Activated CD4-positive, CD25-positive, alpha-beta regulatory T cell treated with anti-CD3 and anti-CD28 coated beads, Interleukin-2, amount 50 U/mL, for 24 hours (primary cell): ENCODE data around the gene NFE2.
"Not testable (repeated sequence)": the region's sequence is repeated elsewhere in the genome, so short reads cannot be mapped to it uniquely, and the experiment has no call there.

Experiments used
- ATAC-seq, 2 donors: fragments of 150-1000 bp; cut with Tn5 transposase; one replicate each; pipeline ENCODE4 v1.10.0; 2021; ENCODE audit warnings: mild to moderate bottlenecking in 1 of 2, moderate library complexity in 1 of 2

The NFE2 gene

DNA sequence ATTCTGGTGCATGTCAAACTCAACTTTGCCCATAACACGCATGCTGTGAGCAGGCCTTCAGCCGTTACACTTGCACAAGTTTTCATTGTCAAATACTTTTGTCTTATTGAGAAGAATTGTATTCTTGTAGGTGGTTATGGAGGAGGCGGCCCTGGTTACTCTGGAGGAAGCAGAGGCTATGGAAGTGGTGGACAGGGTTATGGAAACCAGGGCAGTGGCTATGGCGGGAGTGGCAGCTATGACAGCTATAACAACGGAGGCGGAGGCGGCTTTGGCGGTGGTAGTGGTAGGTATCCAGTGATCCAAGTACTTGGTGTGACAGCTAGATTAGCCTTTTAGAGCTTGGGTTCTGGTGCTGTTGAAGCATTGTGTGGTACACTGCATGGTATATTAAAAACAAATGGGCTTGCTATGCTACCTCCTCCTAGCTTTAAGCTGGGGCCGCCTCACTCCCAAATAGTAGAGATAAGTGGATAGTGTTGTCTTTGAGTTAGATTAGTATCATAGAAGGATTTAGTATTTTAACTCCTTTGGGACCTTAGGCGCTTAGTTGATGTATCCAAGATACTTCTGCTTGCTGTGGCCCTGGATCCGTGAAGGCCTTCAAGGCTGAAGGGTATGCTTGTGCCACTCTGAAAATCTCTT lies 17.7 kb downstream of the NFE2 start:
- no peak for ATAC-seq

- not testable (repeated sequence) for ATAC-seq
These were observed 19.1 kb downstream of the NFE2 start for GRCh38 chr12:54281694-54282093.

GRCh38 chr12:54281261-54281638 lies 19.6 kb downstream of the NFE2 start:
- ATAC-seq, result not testable (repeated sequence)

- ATAC-seq, result peak; percentile 83 to 86
These were observed 20.2 kb downstream of the NFE2 start, which contains the start of gene HNRNPA1 for GRCh38 chr12:54280468-54281260. Gene HNRNPA1 (plus strand): TSS chr12:54280726. CDS start chr12:54280808, 82 bp downstream.

- ATAC-seq, result peak; percentile 74 to 76
These were observed 21.0 kb downstream of the NFE2 start, which contains the start of gene CBX5 for GRCh38 chr12:54279632-54280467. Gene CBX5 (minus strand): TSS chr12:54280122. CDS start chr12:54257650, 22,472 bp downstream.

DNA sequence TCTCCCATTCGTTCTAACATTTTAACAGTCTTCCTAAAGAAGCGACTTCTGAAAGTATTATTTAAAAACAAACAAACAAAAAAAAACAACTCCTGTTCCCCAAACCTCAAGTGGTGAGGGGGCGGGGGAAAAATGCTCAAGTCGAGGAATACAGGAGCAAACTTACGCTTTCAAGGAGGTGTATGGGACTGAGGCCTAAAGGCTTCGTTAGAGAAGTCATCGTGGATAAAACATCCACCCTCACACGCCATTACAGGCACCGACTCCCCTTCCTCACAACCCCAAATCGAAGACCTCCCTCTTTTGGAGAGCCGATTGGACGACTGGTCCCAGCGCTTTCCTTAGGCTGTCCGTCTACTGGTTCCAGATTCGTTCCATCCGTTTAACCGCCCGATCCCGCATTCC lies 21.6 kb downstream of the NFE2 start:
- no peak for ATAC-seq

DNA sequence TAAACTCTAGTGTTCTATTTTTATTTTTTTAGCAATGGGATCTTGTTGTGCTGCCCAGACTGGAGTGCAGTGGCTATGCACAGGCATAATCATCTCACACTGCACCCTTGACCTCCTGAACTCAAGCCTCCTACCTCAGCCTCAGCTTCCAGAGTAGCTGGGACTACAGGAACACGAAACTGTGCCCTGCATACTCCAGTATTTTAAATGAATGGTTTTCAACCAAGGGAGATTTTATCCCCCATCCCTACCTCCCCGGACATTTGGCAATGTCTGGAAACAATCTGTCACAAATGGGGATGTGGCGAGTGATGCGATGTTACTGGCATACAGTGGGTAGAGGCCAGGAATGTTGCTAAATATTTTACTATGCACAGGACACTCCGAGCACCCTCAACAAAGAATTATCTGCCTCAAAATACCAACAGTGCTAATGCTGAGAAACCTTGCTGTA lies 23.0 kb downstream of the NFE2 start:
- no peak for ATAC-seq

DNA sequence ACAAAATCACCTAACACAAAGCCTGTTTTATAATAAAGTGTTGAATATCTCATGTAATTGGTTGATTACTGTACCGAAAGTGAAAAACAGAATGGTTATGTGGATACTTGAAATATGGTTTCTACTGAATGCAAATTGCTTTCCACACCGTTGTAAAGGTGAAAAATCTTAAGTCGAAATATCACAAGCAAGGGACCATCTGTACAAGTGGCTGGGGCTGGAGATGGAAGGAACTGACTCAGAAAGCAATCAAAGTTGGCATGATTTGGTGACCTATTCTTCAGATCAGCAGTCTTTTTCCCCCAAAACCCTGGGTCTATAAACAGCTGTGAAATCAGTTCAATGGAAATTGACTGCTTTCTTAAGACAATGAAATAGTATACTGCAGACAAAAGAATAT lies 24.4 kb downstream of the NFE2 start:
- no peak for ATAC-seq

- ATAC-seq, result no peak
These were observed 26.8 kb downstream of the NFE2 start for GRCh38 chr12:54273981-54274380.

DNA sequence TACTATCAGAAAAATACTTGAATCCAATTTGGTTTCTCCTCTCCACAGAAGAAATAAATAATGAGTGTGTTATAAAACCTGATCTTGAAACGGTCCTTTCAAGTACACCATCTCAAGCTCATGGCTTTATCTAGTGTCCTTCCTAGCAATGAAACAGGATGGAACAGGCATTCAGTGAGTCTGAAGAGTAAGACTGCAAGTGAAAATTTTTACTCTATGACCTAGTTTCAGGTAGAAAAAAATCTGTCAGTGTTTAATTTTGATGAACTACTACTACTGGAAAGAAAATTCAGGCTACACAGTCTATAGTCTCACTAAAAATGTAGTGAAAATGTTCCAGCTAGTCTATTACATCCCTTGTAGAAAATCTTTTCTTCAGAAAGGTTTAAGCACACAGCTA lies 28.6 kb downstream of the NFE2 start:
- ATAC-seq, result peak; percentile 44 to 69

DNA sequence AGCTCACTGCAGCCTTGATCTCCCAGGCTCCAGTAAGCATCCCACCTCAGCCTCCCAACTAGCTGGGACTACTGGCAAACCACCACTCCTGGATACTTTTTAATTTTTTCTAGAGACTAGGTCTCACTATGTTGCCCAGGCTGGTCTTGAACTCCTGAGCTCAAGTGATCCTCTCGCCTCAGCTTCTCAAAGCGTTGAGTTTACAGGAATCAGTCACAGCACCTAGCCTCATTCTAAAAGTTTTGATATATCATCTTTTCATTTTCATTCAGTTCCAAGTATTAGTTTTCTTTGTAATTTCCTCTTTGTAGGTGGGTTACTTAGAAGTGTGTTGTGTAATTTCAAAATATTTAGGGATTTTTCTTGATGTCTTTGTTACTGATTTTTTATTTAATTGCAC lies 30.5 kb downstream of the NFE2 start:
- ATAC-seq, result peak; percentile 73 to 76

- ATAC-seq, result no peak
These were observed 34.0 kb downstream of the NFE2 start for GRCh38 chr12:54266852-54267251.

- no peak for ATAC-seq
These were observed 35.4 kb downstream of the NFE2 start for GRCh38 chr12:54265364-54265812.

GRCh38 chr12:54262403-54262925 lies 38.4 kb downstream of the NFE2 start:
- ATAC-seq, result no peak

DNA sequence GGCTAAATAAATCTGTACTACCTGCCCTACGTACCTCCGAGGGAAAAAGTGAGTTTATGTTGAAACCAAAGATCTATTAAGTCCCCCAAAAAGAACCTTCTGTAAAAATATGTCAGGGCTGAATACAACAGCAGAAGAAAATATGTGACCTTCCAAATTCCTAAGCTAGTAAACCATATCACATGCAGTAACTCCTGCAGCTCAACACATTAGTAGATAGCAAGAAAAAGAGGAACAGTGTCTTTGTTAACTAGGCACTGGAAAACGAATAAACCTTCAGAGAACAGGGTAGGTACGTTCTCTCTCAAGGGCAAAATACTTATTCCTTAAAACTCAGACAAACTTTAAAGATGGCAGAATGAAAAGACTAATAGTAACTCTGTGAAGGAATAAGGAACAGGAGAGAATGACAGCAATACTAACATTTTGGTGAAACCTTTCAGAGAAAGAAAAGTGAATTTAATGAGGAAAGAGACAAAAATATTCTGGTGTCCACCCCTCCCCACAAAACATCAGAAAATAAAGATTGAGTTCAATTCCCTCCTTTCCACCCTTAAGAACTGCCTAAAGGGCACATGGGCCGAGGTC lies 38.9 kb downstream of the NFE2 start:
- no peak for ATAC-seq

DNA sequence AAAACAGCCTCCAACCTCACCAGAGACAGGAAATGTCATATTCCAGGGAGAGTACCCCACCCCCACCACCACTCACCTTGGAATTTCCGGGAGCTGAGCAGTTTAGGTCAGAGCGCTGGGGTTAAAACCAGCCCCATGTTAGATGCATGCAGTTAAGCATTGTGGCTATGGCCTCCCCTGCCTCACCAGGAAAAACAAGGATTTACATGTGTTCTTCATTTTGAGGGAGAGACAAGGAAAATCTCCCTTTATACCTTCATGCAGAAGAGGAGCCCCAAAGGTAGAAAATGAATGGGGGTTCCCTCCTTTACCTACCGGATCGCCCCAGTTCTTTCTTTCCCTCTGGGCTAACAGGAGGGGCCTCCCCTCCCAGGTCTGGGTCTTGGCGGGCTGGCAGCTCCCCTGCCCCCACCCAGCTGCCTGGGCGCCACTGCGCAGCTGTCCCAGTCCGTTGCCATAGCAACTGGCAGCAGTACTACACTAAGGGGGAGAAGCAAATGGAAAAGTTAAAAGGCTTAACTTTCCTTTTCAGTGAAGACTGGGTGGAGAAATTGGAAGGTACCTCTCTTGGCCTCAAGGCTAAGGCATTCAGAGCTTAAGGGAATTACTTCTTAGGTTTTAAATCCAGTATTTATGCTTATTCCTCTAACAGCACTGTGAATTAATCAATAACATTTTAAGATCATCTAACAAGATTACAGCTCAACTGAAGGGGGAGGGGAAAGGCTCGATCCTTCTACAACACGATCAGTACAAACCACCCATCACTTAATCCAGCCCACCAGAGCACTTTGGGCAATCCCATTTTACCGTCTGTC lies 41.4 kb downstream of the NFE2 start:
- peak; percentile 83 to 85 for ATAC-seq

DNA sequence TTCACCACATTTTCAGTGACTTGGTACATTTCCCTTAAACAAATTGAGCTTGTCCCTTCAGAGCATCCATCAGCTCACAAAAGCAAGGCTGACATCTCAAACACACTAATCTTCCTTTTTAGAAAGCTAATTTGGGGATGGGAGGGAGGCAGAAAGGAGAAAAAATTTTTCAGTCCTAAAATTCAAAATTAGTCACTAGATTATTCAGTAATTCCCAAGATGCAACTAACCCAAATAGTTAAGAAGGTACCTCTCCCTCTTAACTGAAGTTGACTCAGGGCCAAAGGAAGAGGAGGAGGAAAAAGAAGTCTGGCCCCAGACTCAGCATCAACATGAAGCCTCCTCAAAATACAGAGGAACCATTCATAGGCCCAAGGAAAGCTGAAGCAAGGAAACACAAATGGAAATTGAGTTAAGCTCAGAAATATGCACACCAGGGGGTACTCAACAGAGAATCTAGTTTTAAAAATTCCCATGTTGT lies 42.6 kb downstream of the NFE2 start:
- no peak for ATAC-seq

- ATAC-seq, result no peak
These were observed 43.5 kb downstream of the NFE2 start for GRCh38 chr12:54257332-54257731.

GRCh38 chr12:54253240-54253639 lies 47.6 kb downstream of the NFE2 start:
- no peak for ATAC-seq

- ATAC-seq, result peak in 1 of 2 donors; percentile 65
These were observed 49.0 kb downstream of the NFE2 start for GRCh38 chr12:54251667-54252284.

DNA sequence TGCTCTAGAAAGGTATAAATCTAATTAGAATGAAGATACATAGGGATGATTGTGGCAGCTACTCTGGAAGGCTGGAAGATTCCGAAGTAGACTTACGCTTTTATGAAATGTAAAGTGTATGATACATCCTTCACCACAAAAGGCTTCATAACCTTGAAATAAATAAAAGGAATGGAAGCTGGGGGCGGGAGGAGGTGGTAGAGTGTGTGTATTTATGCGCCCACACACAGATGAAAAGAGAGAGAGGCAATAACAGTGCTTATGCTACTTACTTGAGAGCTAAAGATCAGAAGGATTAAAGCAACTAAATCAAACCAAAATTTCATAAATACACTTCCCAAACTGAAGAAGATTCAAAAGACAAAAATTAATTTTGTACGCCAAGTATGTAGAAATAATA lies 51.3 kb downstream of the NFE2 start:
- no peak for ATAC-seq
